Type B pancreatic cell (in vitro differentiated cells): ENCODE data around the gene BABAM2. TPM values are rescaled to one million over a fixed set of nuclear protein-coding genes. Genes with fewer than 3 reads are reported as not detected.

Experiments
- DNase-seq: peaks from one replicate; pipeline ENCODE4 v3.0.0; 2021; ENCODE audit warnings: mixed read lengths; ENCODE audit not compliant: unreplicated experiment; ENCODE audit errors: extremely low spot score
- H3K27ac Mint-ChIP-seq: 2 replicates; pipeline ENCODE4 v1.8.0; 2021; ENCODE audit warnings: mild to moderate bottlenecking, mixed read lengths
- H3K27me3 Mint-ChIP-seq: 2 replicates; pipeline ENCODE4 v1.8.0; 2021; ENCODE audit warnings: mixed read lengths
- H3K36me3 Mint-ChIP-seq: 2 replicates; pipeline ENCODE4 v1.8.0; 2021; ENCODE audit warnings: mixed read lengths
- H3K4me1 Mint-ChIP-seq: one replicate; pipeline ENCODE4 v1.8.0; 2021; ENCODE audit warnings: mixed read lengths; ENCODE audit not compliant: unreplicated experiment
- H3K4me3 Mint-ChIP-seq: 2 replicates; pipeline ENCODE4 v1.8.0; 2021; ENCODE audit warnings: mild to moderate bottlenecking, mixed read lengths
- H3K9me3 Mint-ChIP-seq: 2 replicates; pipeline ENCODE4 v1.8.0; 2021; ENCODE audit warnings: mixed read lengths
- CTCF ChIP-seq: fragments of 200-600 bp; sonication (generic); conservative IDR thresholded peaks from 2 replicates; pipeline ENCODE4 v1.5.0; 2021; ENCODE audit warnings: antibody characterized with exemption, mild to moderate bottlenecking
- total RNA-seq: library from RNA; stranded (reverse); gene quantifications from 2 replicates; pipeline ENCODE4 v1.2.1, GENCODE V29; 2021; ENCODE audit warnings: low replicate concordance

Gene BABAM2
- total RNA-seq, 1 donor from 2014 or later = 30.4 TPM

GRCh38 chr2:27915874-27916273 lies 25.3 kb downstream of the BABAM2 start:
- DNase-seq = no peak
- TF ChIP-seq CTCF = no peak
- H3K27ac Mint-ChIP-seq = no peak overlapping the region
- no peaks in the 10 kb centered on the region for H3K27me3 Mint-ChIP-seq
- no peak overlapping the region for H3K4me3 Mint-ChIP-seq
- H3K36me3 Mint-ChIP-seq = peaks cover 3% of the 10 kb centered on the region
- H3K4me1 Mint-ChIP-seq = peaks cover 5% of the 10 kb centered on the region
- H3K9me3 Mint-ChIP-seq = no peaks in the 10 kb centered on the region

GRCh38 chr2:27916293-27916995 lies 25.9 kb downstream of the BABAM2 start:
- no peak for TF ChIP-seq CTCF
- Mint-ChIP-seq H3K27ac (no peak overlapping the region), H3K4me3 (no peak overlapping the region), H3K36me3 (peaks cover 3% of the 10 kb centered on the region), H3K9me3 (no peaks in the 10 kb centered on the region), H3K4me1 (peaks cover 5% of the 10 kb centered on the region), H3K27me3 (no peaks in the 10 kb centered on the region)
- no peak for DNase-seq

- no peak for TF ChIP-seq CTCF
- no peaks in the 10 kb centered on the region for H3K9me3 Mint-ChIP-seq
- no peak overlapping the region for H3K27ac Mint-ChIP-seq
- no peak for DNase-seq
- no peak overlapping the region for H3K4me3 Mint-ChIP-seq
- peaks cover 3% of the 10 kb centered on the region for H3K36me3 Mint-ChIP-seq
- no peaks in the 10 kb centered on the region for H3K27me3 Mint-ChIP-seq
- H3K4me1 Mint-ChIP-seq = no peaks in the 10 kb centered on the region
Measured at GRCh38 chr2:27920148-27920885, 29.8 kb downstream of the BABAM2 start.

GRCh38 chr2:27921424-27921823 lies 30.9 kb downstream of the BABAM2 start:
- H3K9me3 Mint-ChIP-seq = no peaks in the 10 kb centered on the region

GRCh38 chr2:27921880-27922547 lies 31.5 kb downstream of the BABAM2 start:
- peaks cover 3% of the 10 kb centered on the region for H3K36me3 Mint-ChIP-seq
- no peaks in the 10 kb centered on the region for H3K4me1 Mint-ChIP-seq
- no peak overlapping the region for H3K4me3 Mint-ChIP-seq
- no peaks in the 10 kb centered on the region for H3K27me3 Mint-ChIP-seq
- DNase-seq = no peak
- H3K27ac Mint-ChIP-seq = no peak overlapping the region
- no peak for TF ChIP-seq CTCF
- H3K9me3 Mint-ChIP-seq = no peaks in the 10 kb centered on the region

More at GRCh38 chr2:27921424-27921823, 30.9 kb downstream of the BABAM2 start:
- H3K4me3 Mint-ChIP-seq = no peak overlapping the region
- no peak overlapping the region for H3K27ac Mint-ChIP-seq
- TF ChIP-seq CTCF = no peak
- peaks cover 3% of the 10 kb centered on the region for H3K36me3 Mint-ChIP-seq
- no peaks in the 10 kb centered on the region for H3K27me3 Mint-ChIP-seq
- DNase-seq = no peak
- H3K4me1 Mint-ChIP-seq = no peaks in the 10 kb centered on the region
